Bronchial epithelial cell (primary cell): ENCODE results near the gene ITGA5. TPM values are rescaled to one million over a fixed set of nuclear protein-coding genes. Genes with fewer than 3 reads are reported as not detected.

Experiments
- DNase-seq: peaks from one replicate; pipeline ENCODE4 v3.0.0-alpha.2; 2010; ENCODE audit warnings: low read depth
- FAIRE-seq: peaks from 2 replicates; lab custom pipeline; 2011; peaks lifted over from hg19 to GRCh38; lab: Jason Lieb, UNC
- H3K27me3 ChIP-seq: 2 replicates; pipeline ENCODE4 v1.5.1; 2011; ENCODE audit warnings: low read length; ENCODE audit not compliant: control insufficient read depth, insufficient read depth
- H3K36me3 ChIP-seq: 2 replicates; pipeline ENCODE4 v1.5.1; 2011; ENCODE audit warnings: low read length; ENCODE audit not compliant: control insufficient read depth, insufficient read depth
- H3K4me3 ChIP-seq: 2 replicates; pipeline ENCODE4 v1.5.1; 2011; ENCODE audit warnings: mild to moderate bottlenecking, low read depth, low read length, control low read depth
- CTCF ChIP-seq: IDR thresholded peaks from 2 replicates; pipeline ENCODE4 v1.5.1; 2011; ENCODE audit warnings: mild to moderate bottlenecking, moderate library complexity, low read length, control low read depth, inconsistent platforms; ENCODE audit not compliant: insufficient read depth, severe bottlenecking
- total RNA-seq: library from RNA; depleted of rRNA; stranded (reverse); fragments of >200 nt; gene quantifications from 2 replicates; pipeline ENCODE4 v1.2.1, GENCODE V29; 2014

Gene ITGA5
- total RNA-seq, 1 donor from 2014 or later: 98.5 TPM

- H3K4me3 ChIP-seq: no peak overlapping the region
- H3K27me3 ChIP-seq: no peaks in the 10 kb centered on the region
- DNase-seq: no peak
- FAIRE-seq: no peak
- H3K36me3 ChIP-seq: no peaks in the 10 kb centered on the region
- TF ChIP-seq CTCF: no peak
Measured at GRCh38 chr12:54424224-54424623, 5.2 kb upstream of the ITGA5 start.

GRCh38 chr12:54423816-54424150, 4.7 kb upstream of the ITGA5 start:
- H3K27me3 ChIP-seq: no peaks in the 10 kb centered on the region

GRCh38 chr12:54421879-54422250, 2.8 kb upstream of the ITGA5 start:
- H3K27me3 ChIP-seq: no peaks in the 10 kb centered on the region
- no peak overlapping the region for H3K4me3 ChIP-seq
- TF ChIP-seq CTCF: no peak
- no peaks in the 10 kb centered on the region for H3K36me3 ChIP-seq
- DNase-seq (no peak), FAIRE-seq (no peak)

More at GRCh38 chr12:54423816-54424150, 4.7 kb upstream of the ITGA5 start:
- TF ChIP-seq CTCF: no peak
- Histone ChIP-seq H3K4me3 (no peak overlapping the region), H3K36me3 (no peaks in the 10 kb centered on the region)
- FAIRE-seq (no peak), DNase-seq (no peak)

DNA sequence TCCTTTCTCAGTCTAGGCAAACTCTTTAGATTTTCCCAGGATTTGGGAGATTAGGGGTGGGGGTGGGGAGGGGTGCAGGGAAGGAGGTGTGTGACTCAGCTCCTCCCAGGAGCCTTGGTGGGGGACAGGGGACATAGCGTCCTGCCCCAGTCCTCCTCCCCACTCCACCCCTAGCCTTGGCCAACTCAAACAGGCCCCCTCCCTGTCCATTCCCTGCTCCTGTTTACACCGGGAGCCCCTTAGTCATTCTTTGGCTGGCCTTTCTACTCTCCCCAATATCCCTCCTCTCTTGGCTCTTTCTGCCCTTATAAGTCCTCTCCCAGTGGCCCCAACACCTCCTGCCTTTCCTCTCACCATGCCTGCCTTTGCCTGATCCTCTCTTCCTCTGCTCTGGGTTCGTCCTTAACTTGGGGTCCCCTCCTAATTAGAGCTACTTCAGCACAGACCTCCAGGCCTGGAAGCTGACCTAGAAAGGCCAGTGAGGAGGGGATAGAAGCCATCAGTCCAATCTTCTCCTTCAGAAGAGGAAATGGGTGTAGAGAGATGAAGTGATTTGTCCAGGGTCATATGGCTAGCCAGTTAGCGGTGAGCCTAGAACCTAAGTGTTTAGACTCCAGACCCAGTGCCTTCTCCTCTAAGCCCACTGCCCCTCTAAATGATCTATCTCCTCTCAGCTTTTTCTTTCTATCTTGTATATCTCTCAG, 2.3 kb upstream of the ITGA5 start:
- Histone ChIP-seq H3K4me3 (no peak overlapping the region), H3K27me3 (no peaks in the 10 kb centered on the region), H3K36me3 (no peaks in the 10 kb centered on the region)
- DNase-seq (no peak), FAIRE-seq (no peak)
- no peak for TF ChIP-seq CTCF

- Histone ChIP-seq H3K4me3 (no peak overlapping the region), H3K36me3 (peaks cover under 1% of the 10 kb centered on the region), H3K27me3 (no peaks in the 10 kb centered on the region)
- FAIRE-seq (no peak), DNase-seq (no peak)
- TF ChIP-seq CTCF: no peak
Measured at GRCh38 chr12:54420766-54421144, 1.7 kb upstream of the ITGA5 start.

DNA sequence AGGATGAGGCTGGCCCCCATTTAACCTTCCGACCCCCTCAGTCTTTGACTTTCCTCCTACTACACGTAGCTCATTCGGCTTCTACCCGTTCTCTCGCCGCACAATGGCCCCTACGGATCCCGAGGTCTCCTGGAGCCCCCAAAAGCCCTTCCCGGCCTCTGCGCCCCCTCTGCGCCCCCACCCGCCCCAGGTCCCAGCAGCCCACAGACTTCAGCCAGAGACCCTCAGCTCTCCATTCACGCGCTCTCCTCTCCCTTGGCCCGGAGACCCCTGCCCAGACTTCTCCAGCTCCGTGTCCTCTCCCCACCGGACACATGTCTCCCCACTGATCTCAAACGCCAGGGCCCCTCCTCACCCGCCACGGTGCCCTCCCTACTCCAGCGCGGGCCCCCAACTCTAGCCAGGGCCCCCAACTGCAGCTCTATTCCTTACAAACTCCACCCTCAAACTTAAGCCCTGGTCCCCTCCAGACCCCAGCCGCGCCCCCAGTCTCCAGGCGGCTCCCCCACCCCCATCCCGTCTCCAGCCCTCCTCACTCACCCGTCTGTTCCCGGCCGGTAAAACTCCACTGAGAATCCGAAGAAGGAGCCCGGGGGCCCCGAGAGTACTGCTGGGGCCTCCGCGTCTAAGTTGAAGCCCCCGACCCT, 502 bp downstream of the ITGA5 start:
- Histone ChIP-seq H3K27me3 (no peaks in the 10 kb centered on the region), H3K4me3 (peak overlapping the region; percentile 90), H3K36me3 (peaks cover 3% of the 10 kb centered on the region)
- no peak for TF ChIP-seq CTCF
- DNase-seq (no peak), FAIRE-seq (no peak)
